GM15510 (cell line): ENCODE data around the gene CAMTA1.

ENCODE experiments used
- POLR2A ChIP-seq: IDR thresholded peaks from 3 replicates; pipeline ENCODE4 v1.6.1; 2011; ENCODE audit warnings: borderline replicate concordance; ENCODE audit not compliant: insufficient read length; ENCODE audit errors: extremely low read depth

The CAMTA1 gene

DNA sequence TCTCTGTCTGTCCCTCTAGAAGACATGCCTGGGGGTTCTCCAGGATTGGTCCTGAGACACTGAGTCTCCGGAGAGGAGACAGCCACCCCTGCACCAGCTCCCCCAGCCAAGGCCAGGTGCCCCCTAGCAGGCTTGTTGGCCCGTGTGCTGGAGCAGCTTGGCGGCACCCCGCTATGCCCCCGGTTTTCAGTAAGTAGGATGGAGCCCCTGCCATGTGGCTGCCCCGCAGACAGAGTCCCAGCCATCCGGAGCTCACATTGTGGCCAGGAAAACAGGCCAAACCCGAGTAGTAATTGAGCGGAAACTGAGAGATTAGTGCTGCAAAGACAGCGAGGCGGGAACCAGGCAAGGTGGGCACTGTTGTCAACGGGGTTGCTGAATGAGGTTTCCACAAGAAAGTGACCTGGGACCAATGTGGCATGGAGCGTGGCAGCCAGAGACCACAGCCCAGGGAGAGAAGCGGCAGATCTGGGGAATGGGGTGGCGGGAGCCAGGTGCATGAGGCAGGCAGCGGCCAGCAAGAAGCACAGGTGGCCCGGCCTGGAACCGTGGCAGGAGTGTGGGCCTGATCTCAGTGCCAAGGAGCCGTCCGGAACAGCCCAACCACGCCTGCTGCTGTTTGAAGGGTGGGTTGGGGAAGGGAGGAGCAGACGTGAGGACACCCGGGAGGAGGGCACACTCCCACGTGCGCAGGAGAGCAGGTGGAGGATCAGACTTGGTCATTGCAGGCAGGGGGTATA is 848.4 kb downstream of the CAMTA1 start:
- no peak for TF ChIP-seq POLR2A

DNA sequence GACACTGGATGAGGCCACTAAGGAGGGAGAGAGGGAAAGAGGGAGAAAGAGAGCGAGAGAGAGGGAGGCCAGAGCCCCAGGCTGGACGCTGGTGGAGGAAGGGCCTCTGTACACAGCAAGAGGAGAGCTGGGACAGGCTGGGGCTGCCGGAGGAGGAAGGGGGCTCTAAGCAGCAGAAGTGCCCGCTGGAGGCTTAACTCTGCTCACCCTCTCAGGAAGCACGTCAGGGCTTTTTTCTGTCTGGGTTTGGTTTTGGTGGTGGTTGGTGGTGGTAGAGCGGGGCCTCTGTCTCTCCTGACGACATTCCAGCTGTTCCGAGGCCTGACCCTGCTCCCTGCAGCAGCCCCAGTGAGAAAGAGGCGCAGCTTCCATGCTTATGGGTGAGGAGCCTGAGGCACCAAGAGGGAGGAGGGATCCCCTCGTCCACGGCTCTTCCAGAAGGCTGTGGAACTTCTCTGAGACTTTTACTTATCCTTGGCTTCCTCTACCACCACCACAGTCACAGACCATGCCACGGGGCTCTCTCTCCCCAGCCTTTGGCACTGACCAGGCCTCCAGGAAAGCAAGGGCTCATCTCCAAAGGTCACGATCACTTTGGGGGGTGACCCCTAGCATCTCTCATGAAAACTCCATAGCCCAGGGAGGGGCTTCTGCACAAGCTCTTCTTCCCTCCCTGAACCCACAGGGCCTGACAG is 849.4 kb downstream of the CAMTA1 start:
- no peak for TF ChIP-seq POLR2A

DNA sequence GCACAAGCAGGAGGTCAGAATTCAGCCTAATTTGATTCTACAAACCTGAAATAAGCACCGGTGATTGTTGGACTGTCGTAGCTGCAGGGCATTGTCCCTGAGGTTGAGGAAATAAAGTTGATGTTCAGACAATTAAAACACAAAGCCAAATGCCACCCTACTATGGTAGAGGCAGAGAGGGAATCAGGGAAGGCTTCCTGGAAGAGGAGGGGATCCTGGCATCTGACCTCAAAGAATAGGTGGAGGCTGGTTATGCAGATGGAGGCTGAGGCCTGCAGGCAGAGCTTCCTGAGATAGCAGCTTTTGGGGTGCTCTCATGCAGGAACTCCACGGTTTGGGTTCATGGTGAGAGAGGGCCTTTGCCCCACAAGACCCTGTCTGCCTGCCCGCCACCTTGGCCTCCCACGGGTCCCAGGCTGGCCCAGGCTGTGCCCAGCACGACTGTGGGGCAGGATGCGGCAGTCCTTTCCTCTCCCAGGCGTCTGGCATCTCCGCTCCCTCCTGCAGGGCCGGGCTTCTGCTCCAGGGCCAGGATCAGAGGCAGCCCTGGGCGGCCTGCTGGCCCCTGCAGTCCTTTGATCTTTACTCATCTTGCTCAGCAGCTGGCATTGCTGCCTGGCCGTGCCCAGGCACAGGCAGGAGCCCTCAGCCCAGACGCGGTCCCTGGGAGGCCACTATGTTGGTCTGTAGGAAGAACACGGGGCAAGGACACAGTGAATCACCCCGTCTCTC is 851.7 kb downstream of the CAMTA1 start:
- no peak for TF ChIP-seq POLR2A

DNA sequence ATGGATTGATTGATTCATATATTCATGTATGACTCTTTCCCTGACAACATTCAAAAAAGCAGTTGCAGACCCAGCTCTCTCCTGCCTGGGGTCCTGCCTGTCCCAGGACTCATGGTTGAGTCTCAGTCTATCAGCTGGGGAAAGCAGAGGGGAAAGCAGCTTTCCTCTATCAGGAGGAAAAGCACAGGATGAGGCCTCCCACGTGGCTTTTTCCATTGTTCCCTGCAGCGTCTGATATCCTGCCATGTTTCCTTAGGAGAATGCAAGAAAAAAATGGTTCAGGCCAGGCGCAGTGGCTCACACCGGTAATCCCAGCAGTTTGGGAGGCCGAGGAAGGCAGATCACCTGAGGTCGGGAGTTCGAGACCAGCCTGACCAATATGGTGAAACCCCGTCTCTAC is 852.8 kb downstream of the CAMTA1 start:
- TF ChIP-seq POLR2A = no peak

DNA sequence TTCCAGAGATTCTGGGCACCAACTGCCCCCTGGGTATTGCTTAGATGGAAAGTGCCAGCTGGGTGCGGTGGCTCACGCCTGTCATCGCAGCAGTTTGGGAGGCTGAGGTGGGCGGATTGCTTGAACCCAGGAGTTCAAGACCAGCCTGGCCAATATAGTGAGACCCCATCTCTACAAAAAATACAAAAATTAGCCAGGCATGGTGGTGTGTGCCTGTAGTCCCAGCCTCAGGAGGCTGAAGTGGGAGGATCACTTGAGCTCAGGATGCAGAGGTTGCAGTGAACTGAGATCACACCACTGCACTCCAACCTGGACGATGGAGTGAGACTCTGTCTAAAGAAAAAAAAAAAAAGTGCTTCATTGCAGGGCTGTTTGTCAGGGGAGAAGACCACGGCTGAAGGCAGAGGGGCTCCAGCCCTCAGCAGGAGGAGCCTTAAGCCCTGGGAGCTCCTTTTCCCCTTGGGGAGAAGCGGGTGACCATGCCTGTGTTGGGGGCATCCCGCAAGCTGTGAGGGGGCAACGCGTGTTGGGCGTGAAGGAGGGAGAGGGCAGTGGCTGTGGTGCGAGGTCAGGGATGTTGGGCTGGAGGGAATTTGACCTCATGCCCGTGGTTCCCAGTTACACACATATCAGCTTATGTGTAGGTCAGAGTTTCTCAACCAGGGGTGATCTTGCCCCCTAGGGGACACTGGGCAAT is 854.3 kb downstream of the CAMTA1 start:
- no peak for TF ChIP-seq POLR2A

DNA sequence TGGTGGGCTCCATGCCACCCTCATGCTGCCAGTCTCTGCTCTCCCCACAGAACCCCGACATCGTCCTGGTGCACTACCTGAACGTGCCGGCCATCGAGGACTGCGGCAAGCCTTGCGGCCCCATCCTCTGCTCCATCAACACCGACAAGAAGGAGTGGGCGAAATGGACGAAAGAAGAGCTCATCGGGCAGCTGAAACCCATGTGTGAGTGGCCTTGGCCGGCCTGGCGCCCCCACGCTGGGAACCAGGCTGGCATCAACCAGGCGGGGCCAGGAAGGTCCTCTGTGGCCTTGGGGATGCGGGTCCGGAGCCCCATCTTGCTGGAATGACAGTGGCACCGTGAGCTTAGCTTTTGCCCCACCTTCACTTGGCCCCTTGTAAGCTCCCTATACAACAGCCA is 855.1 kb downstream of the CAMTA1 start:
- TF ChIP-seq POLR2A = no peak

DNA sequence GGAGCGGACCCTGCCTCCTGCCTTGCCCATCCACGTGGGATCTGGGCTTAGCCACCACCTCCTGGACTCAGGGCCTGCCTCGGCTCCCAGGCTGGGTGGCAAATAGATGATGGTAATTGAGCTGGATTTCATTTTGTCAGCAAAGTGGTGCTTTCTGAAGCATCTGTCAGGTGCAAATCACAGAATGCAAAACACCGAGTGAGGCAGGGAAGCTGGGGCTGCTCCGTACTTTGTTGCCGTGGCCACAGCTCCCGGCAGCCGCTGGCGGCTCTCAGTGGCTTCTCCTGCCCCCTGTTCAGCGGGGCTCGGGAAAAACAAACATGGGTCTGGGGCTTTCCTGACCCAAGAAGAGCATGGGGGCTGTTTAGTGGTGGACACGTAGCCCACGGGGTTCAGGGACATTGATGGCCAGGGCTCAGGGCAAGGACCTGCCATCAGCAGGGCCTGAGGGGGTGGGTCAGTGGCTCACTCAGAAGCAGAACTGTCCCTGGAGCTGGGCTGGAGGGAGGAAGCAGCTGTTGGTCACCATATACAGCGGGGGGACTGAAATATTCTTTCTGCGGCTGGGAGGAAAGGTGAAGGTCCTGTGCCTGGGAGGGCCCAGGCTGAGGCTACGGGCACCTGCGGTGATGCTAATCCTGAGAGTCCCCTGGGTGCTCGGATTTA is 855.8 kb downstream of the CAMTA1 start:
- TF ChIP-seq POLR2A = no peak

DNA sequence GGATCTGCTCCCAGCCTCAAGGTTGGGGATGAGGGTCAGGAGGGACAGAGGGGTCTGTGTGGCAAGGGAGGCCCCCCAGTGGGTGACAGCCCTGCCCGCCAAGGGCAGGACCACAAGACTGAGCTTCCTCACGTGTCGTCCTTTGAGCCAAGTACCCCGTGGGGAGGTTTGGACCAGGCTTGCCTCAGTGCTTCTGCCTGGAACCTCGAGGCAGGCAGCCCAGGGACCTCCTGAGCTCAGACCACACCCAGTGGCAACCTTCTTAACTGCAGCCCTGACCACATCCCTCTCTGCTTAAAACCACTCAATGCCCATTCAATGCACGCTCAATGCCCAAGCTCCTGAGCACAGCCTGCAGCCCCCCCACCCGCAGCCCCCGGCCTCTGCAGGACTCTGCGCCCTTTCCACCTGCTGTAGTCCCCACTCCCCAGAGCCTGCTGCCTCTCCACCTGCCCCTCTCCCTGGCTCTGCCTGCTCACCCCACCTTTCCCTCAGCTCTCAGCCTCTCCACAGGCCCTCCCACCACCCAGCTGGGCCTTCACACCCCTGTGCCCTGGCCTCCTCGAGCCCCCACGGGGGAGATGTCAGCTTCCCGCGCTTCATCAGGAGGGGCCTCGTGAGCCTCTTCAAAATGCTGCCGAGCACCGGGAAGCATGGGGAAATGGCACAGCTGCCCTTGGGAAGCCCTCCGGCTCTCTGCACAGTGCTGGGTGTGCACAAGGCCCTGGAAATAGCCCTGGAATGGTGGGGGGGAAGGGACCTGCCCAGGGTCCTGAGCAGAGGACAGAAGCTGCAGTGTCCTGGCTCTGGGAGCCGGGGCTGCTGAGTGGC is 856.5 kb downstream of the CAMTA1 start:
- no peak for TF ChIP-seq POLR2A

DNA sequence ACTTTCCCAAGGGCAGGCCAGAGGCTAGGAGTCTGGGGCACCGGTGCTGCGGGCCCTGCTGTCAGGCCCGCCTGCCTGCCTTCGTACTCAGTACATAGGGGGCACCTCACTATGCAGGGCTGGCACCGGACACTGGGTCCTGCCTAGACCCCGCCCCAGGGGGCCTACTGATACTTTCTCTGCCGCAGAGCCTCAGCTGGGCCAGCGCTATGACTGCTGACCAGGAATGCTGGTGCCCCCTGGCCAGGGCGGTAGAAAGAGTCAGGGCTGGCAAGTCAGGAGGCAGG is 857.1 kb downstream of the CAMTA1 start:
- no peak for TF ChIP-seq POLR2A

DNA sequence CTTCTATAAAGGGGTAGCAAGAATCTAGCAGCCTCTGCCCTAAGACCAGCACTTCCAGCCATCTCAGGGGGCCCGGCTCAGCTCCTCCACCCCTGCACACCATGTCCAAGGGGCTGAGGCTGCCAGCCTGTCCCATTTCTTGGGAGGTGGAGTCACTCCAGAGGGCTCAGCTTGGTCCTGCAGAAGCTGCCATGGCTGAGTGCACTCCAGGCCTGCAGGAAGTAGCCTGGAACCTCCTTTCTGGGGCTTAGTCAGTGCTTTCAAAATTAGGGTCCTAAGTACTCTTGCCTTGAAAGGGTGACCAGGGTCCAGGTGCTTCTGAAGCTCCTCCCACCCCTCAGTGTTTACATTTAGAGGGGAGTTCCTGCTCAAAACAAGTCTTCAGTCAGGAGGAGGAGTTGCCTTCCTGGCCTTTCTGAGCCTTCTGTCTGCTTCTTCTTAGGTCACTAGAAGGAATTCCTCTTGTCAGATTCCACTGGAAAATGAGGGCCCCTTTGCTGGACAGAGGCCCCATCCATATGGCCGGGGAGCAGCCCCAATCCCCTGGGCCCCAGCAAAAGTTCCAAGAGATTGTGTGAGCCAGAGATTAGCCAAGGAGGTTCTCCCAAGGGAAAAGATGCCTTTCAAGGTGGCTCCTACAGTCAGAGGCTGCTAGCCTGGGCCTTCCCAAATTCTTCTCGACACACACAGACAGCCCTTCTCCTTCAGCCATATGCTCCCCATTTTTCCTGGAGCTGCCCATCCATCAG is 857.7 kb downstream of the CAMTA1 start:
- TF ChIP-seq POLR2A = no peak

DNA sequence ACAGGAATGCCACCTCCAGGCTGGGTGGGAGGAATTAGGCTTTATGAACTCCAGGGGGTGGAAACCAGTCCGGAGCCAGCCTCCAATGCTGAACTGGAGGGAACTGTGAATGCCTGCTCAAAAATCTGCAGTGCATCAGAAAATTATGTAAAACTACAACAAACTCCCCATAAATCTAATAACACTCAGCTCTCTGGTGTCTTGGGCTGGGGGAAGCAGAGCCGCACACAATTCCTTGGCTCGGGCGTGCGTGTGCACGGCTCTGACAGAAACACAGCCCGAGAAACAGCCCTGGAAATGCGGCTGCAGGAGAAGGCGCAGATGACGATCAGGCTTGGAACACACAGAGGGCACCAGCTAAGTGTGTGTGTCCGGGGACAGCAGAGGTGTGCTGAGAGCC is 858.3 kb downstream of the CAMTA1 start:
- TF ChIP-seq POLR2A = no peak

DNA sequence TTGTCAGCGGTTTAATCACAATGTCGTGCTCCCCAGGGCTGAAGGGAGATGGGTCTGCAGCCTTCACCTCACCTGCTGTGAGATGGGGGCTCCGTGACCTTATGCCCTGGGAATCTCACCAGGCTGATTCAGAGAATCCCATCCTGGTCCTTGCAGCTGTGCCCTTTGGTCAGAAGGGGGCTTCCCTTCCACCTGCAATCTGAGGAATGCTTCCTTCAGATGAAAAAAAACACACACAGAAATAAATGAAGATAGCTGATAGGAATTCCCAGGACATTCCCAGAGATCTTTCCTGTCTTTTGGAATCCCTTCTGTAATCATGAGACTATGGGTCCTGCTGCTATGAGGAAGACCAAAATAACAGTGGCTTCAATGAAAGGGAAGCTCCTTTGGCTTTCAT is 858.8 kb downstream of the CAMTA1 start:
- no peak for TF ChIP-seq POLR2A
